Endothelial cell of umbilical vein (primary cell): ENCODE data around the gene MYD88. TPM values are rescaled to one million over a fixed set of nuclear protein-coding genes. Genes with fewer than 3 reads are reported as not detected.

ENCODE experiments used
- Bru-seq: library from RNA; stranded (reverse); fragments of 400-500 nt; gene quantifications from one replicate; lab custom pipeline; 2021; lab: Mats Ljungman, UMichigan
- BruChase-seq, 2 experiments: library from RNA; stranded (reverse); fragments of 400-500 nt; gene quantifications; one replicate each; lab custom pipeline; 2021; lab: Mats Ljungman, UMichigan
- BruUV-seq: library from RNA; stranded (reverse); fragments of 400-500 nt; replicated peaks from 2 replicates; lab custom pipeline; 2021; lab: Mats Ljungman, UMichigan
- CTCF ChIA-PET: fragments of 300-600, 350-600 bp; sonication (Branson Sonifier 250); formaldehyde crosslinking; loops from one replicate; lab custom pipeline; 2021; ENCODE audit warnings: antibody characterized with exemption, inconsistent platforms; lab: Charles Lee
- POLR2A ChIA-PET: fragments of 300-600, 350-600 bp; sonication (Branson Sonifier 250); formaldehyde crosslinking; loops from one replicate; lab custom pipeline; 2021; ENCODE audit warnings: antibody characterized with exemption, inconsistent platforms; lab: Charles Lee
- DNase-seq: peaks from one replicate; pipeline ENCODE4 v3.0.0-alpha.2; 2011; ENCODE audit warnings: low read depth, low spot score
- FAIRE-seq: peaks from 2 replicates; lab custom pipeline; 2011; peaks lifted over from hg19 to GRCh38; lab: Jason Lieb, UNC
- H2AFZ ChIP-seq: 2 replicates; pipeline ENCODE4 v1.6.0; 2012; ENCODE audit warnings: low read depth, low read length, control low read depth, inconsistent platforms
- H3K27ac ChIP-seq: 2 replicates; pipeline ENCODE4 v1.5.1; 2011; ENCODE audit warnings: low read depth, mild to moderate bottlenecking, control low read depth, low read length, moderate library complexity; ENCODE audit not compliant: insufficient read depth
- H3K27me3 ChIP-seq, 2 experiments: 2 replicates each; pipeline versions ENCODE4 v1.6.0 to v1.6.1; 2011; ENCODE audit warnings: low read length in 2 of 2, mixed read lengths in 1 of 2; ENCODE audit not compliant: control insufficient read depth in 2 of 2, insufficient read depth in 2 of 2
- H3K36me3 ChIP-seq, 2 experiments: 2 replicates in 1 of 2; 3 replicates in 1 of 2; pipeline ENCODE4 v1.5.1; 2011; ENCODE audit warnings: low read length in 2 of 2, mild to moderate bottlenecking in 1 of 2, moderate library complexity in 1 of 2; ENCODE audit not compliant: control insufficient read depth in 2 of 2, insufficient read depth in 2 of 2; ENCODE audit errors: extremely low read depth in 1 of 2
- H3K4me1 ChIP-seq: 3 replicates; pipeline ENCODE4 v1.5.1; 2011; ENCODE audit warnings: mild to moderate bottlenecking, low read length; ENCODE audit not compliant: control insufficient read depth, insufficient read depth; ENCODE audit errors: extremely low read depth
- H3K4me2 ChIP-seq: 2 replicates; pipeline ENCODE4 v1.6.1; 2011; ENCODE audit warnings: low read length, control low read depth, mixed read lengths; ENCODE audit not compliant: insufficient read depth
- H3K4me3 ChIP-seq, 3 experiments: fragments of 200-600 bp in 1 of 3; sonication (generic), shearing (Covaris generic) in 1 of 3; replicated peaks in 1 of 3; 2 replicates each; pipeline ENCODE4 v1.5.1; 2011 to 2016; ENCODE audit warnings: control low read depth in 3 of 3, low read length in 3 of 3, mild to moderate bottlenecking in 2 of 3, inconsistent platforms in 1 of 3, low read depth in 1 of 3, moderate library complexity in 1 of 3; ENCODE audit not compliant: insufficient read depth in 1 of 3
- H3K79me2 ChIP-seq: 2 replicates; pipeline ENCODE4 v1.6.0; 2012; ENCODE audit warnings: low read length, inconsistent platforms; ENCODE audit not compliant: control insufficient read depth, insufficient read depth
- H3K9ac ChIP-seq: replicated peaks from 2 replicates; pipeline ENCODE3; 2011; ENCODE audit warnings: low read length, control low read depth; ENCODE audit not compliant: insufficient read depth; ENCODE audit errors: extremely low read depth
- H3K9me1 ChIP-seq: replicated peaks from 3 replicates; pipeline ENCODE4 v1.6.0; 2011; ENCODE audit warnings: mild to moderate bottlenecking, low read length; ENCODE audit not compliant: control insufficient read depth, insufficient read depth; ENCODE audit errors: extremely low read depth
- H3K9me3 ChIP-seq: replicated peaks from 2 replicates; pipeline ENCODE4 v1.5.1; 2012; ENCODE audit warnings: low read length, inconsistent platforms; ENCODE audit not compliant: control insufficient read depth, insufficient read depth
- H4K20me1 ChIP-seq: replicated peaks from 2 replicates; pipeline ENCODE3; 2011; ENCODE audit warnings: mild to moderate bottlenecking, low read length; ENCODE audit not compliant: control insufficient read depth, insufficient read depth; ENCODE audit errors: extremely low read depth
- EZH2 ChIP-seq: IDR thresholded peaks from 2 replicates; pipeline ENCODE4 v1.6.1; 2012; ENCODE audit warnings: borderline replicate concordance, low read depth, mild to moderate bottlenecking, moderate library complexity, low read length, inconsistent platforms; ENCODE audit not compliant: severe bottlenecking
- FOS ChIP-seq: IDR thresholded peaks from 2 replicates; pipeline ENCODE4 v1.6.1; 2011; ENCODE audit warnings: mild to moderate bottlenecking, low read length, moderate library complexity, borderline replicate concordance; ENCODE audit not compliant: insufficient read depth
- GATA2 ChIP-seq: IDR thresholded peaks from 2 replicates; pipeline ENCODE4 v1.7.0; 2011; ENCODE audit warnings: low read depth, mild to moderate bottlenecking, moderate library complexity, mixed read lengths, low read length; ENCODE audit not compliant: insufficient read length, insufficient read depth
- POLR2A ChIP-seq: IDR thresholded peaks from 2 replicates; pipeline ENCODE4 v1.6.1; 2012; ENCODE audit warnings: low read depth, mild to moderate bottlenecking, control low read depth, low read length
- POLR2AphosphoS5 ChIP-seq: IDR thresholded peaks from 2 replicates; pipeline ENCODE4 v1.6.1; 2012; ENCODE audit warnings: low read depth, mild to moderate bottlenecking, control low read depth, low read length, moderate library complexity; ENCODE audit not compliant: insufficient read depth
- dilution Hi-C: fragments of 300-500 bp; cut with MboI; formaldehyde crosslinking; loops from one replicate; pipeline ENCODE4 v1.15.0; 2019; ENCODE audit warnings: low sequenced_read_pairs; ENCODE audit not compliant: extremely low pct_ligation_motif_present
- intact Hi-C: fragments of 100-400 bp; cut with micrococcal nuclease; formaldehyde crosslinking; loops from one replicate; pipeline ENCODE4 v1.10.0; 2022
- long read RNA-seq: library from polyadenylated mRNA; stranded (forward); transcript quantifications from one replicate; pipeline ENCODE4 v2.0.0, GENCODE V29; 2021
- polyA minus RNA-seq, 3 experiments: library from RNA; depleted of rRNA, polyadenylated mRNA; stranded (reverse); fragments of >200 nt; gene quantifications; 1 replicate in 1 of 3; 2 replicates in 2 of 3; pipeline ENCODE4 v1.2.3, GENCODE V29; 2011
- polyA plus RNA-seq, 4 experiments: library from polyadenylated mRNA; depleted of rRNA in 3 of 4; stranded (reverse) in 3 of 4; unstranded in 1 of 4; fragments of >200 nt; gene quantifications; 2 replicates each; pipeline versions ENCODE4 v1.2.1 to v1.2.3, GENCODE V29; 2011 to 2012; ENCODE audit warnings: missing spikeins in 1 of 4
- total RNA-seq: library from RNA; stranded (reverse); gene quantifications from 2 replicates; pipeline ENCODE4 v1.2.3, GENCODE V29; 2021
- TF ChIP-seq, protein P1 (sequence below), 2 donors: IDR thresholded peaks; 1 replicate in 1 of 2; 2 replicates in 1 of 2; pipeline ENCODE4 v1.5.1; 2011; ENCODE audit warnings: low read length in 2 of 2, mild to moderate bottlenecking in 2 of 2, moderate library complexity in 2 of 2, control low read depth in 1 of 2, inconsistent platforms in 1 of 2, low read depth in 1 of 2; ENCODE audit not compliant: insufficient read depth in 1 of 2; ENCODE audit errors: extremely low read depth in 1 of 2
- TF ChIP-seq, protein P2 (sequence below): IDR thresholded peaks from 2 replicates; pipeline ENCODE4 v1.6.1; 2011; ENCODE audit not compliant: insufficient read depth, insufficient read length

The MYD88 gene
- total RNA-seq (32.7 and 35.1 TPM in 2 replicates), polyA plus RNA-seq (48.9 and 55.0 TPM in 2 replicates), polyA minus RNA-seq (63.0 and 82.0 TPM in 2 replicates), Bru-seq, nascent RNA (percentile 57 among the genes with signal in this experiment), BruChase-seq, experiment 1, labeled RNA remaining after a 6-hour chase (percentile 94 among the genes with signal in this experiment), BruChase-seq, experiment 2, labeled RNA remaining after a 2-hour chase (percentile 88 among the genes with signal in this experiment)
- polyA plus RNA-seq (2011; cell fraction: cytosol; rRNA removed), result 34.8 and 41.4 TPM in 2 replicates
- polyA plus RNA-seq (2011; cell fraction: nucleus; rRNA removed), result 33.7 and 41.3 TPM in 2 replicates
- polyA plus RNA-seq (2012), result 31.5 and 33.7 TPM in 2 replicates
- 3.2 TPM for polyA minus RNA-seq (2011; cell fraction: cytosol; rRNA and poly(A)+ RNA removed)
- polyA minus RNA-seq (2011; cell fraction: nucleus; rRNA and poly(A)+ RNA removed), result 11.7 and 17.9 TPM in 2 replicates
- long read RNA-seq, transcript MYD88-201 (5 exons, 2,850 nt), result major isoform, 49 of 149 reads
- long read RNA-seq, partial matches to known transcripts, result 89 of 149 reads
- long read RNA-seq, other reads (novel, unspliced or antisense), result 5 of 149 reads

GRCh38 chr3:38138349-38139190, at the start of gene MYD88:
Gene MYD88, plus strand, starts transcription at chr3:38138661. Its CDS starts 40 bp downstream, at chr3:38138701.
- Histone ChIP-seq H3K9me1 (no peaks in the 10 kb centered on the region), H3K9me3 (no peaks in the 10 kb centered on the region), H3K4me3 (peak within 1 kb of the TSS; percentile 67 to 77 (median 71)), H3K27ac (peak within 1 kb of the TSS; percentile 45), H3K36me3 (peaks cover 0 to 19% of the 10 kb centered on the region in 2 experiments), H3K79me2 (peaks cover 11% of the 10 kb centered on the region), H3K4me2 (peak within 1 kb of the TSS; percentile 62), H3K9ac (peak within 1 kb of the TSS; percentile 61), H3K27me3 (no peaks in the 10 kb centered on the region), H3K4me1 (peaks cover 24% of the 10 kb centered on the region), H2AFZ (peak within 1 kb of the TSS; percentile 98), H4K20me1 (no peaks in the 10 kb centered on the region)
- FAIRE-seq, result peak; percentile 80
- intact Hi-C loops, result loop anchor here (5.0 to 10.0 kb wide), 6 partner anchors 94 to 516 kb away; partner anchors contain the start of gene EXOG
- ChIA-PET POLR2A (interaction anchor here (0.9 to 2.6 kb wide), 2 partner anchors 26 kb away, joined by 3 to 22 read pairs; partner anchors contain the start of gene OXSR1), CTCF (interaction anchor here (0.7 to 4.5 kb wide), 4 partner anchors 26 to 513 kb away, joined by 3 to 43 read pairs (median 4); partner anchors contain the start of genes OXSR1 and XYLB)
- TF ChIP-seq POLR2AphosphoS5, result peak; percentile 90
- TF ChIP-seq GATA2, result no peak
- TF ChIP-seq EZH2, result no peak
- TF ChIP-seq, protein P1, sequence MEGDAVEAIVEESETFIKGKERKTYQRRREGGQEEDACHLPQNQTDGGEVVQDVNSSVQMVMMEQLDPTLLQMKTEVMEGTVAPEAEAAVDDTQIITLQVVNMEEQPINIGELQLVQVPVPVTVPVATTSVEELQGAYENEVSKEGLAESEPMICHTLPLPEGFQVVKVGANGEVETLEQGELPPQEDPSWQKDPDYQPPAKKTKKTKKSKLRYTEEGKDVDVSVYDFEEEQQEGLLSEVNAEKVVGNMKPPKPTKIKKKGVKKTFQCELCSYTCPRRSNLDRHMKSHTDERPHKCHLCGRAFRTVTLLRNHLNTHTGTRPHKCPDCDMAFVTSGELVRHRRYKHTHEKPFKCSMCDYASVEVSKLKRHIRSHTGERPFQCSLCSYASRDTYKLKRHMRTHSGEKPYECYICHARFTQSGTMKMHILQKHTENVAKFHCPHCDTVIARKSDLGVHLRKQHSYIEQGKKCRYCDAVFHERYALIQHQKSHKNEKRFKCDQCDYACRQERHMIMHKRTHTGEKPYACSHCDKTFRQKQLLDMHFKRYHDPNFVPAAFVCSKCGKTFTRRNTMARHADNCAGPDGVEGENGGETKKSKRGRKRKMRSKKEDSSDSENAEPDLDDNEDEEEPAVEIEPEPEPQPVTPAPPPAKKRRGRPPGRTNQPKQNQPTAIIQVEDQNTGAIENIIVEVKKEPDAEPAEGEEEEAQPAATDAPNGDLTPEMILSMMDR (IDR thresholded peaks at IDR 0.05; ENCODE audit: extremely low read depth in 1 of 2, insufficient read depth in 1 of 2, low read depth in 1 of 2, low read length in 2 of 2), result peak in 1 of 2 donors; percentile 5
- TF ChIP-seq, protein P2, sequence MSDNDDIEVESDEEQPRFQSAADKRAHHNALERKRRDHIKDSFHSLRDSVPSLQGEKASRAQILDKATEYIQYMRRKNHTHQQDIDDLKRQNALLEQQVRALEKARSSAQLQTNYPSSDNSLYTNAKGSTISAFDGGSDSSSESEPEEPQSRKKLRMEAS, result no peak
- TF ChIP-seq FOS, result no peak
- peak; percentile 69 for TF ChIP-seq POLR2A
- BruUV-seq, result no TSS peak
- dilution Hi-C loops, result no loop called here
- peak; percentile 74 for DNase-seq
